AG04450 (cell line): ENCODE results near the gene GGT6. TPM values are rescaled to one million over a fixed set of nuclear protein-coding genes. Genes with fewer than 3 reads are reported as not detected.

Experiments used
- CTCF ChIA-PET: fragments of 300-600, 350-600 bp; formaldehyde crosslinking; extraction: SDS; loops from one replicate; lab custom pipeline; 2022; ENCODE audit warnings: antibody characterized with exemption, inconsistent platforms; lab: Charles Lee
- POLR2A ChIA-PET: fragments of 350-600 bp; formaldehyde crosslinking; extraction: SDS; loops from one replicate; lab custom pipeline; 2021; ENCODE audit warnings: antibody characterized with exemption, inconsistent platforms; lab: Yijun Ruan, JAX
- DNase-seq: peaks from one replicate; pipeline ENCODE4 v3.0.0-alpha.2; 2011; ENCODE audit warnings: low read depth, low spot score
- H3K27ac ChIP-seq: one replicate; pipeline ENCODE4 v1.5.1; 2012; ENCODE audit warnings: low read depth, low read length, control low read depth
- H3K27me3 ChIP-seq: one replicate; pipeline ENCODE4 v1.6.0; 2012; ENCODE audit warnings: low read length; ENCODE audit not compliant: control insufficient read depth, insufficient read depth
- H3K4me3 ChIP-seq: 2 replicates; pipeline ENCODE4 v1.5.1; 2011; ENCODE audit warnings: mild to moderate bottlenecking, low read depth, low read length, control low read depth
- H3K9me3 ChIP-seq: 2 replicates; pipeline ENCODE4 v1.5.1; 2012; ENCODE audit warnings: low read length; ENCODE audit not compliant: control insufficient read depth, insufficient read depth
- polyA plus RNA-seq: library from polyadenylated mRNA; depleted of rRNA; stranded (reverse); fragments of >200 nt; gene quantifications from 2 replicates; pipeline ENCODE4 v1.2.3, GENCODE V29; 2011
- TF ChIP-seq, protein P1 (sequence below): IDR thresholded peaks from 2 replicates; pipeline ENCODE4 v1.5.1; 2011; ENCODE audit warnings: low read depth, low read length, control low read depth, inconsistent platforms

Gene GGT6
- polyA plus RNA-seq, 1 experiment: not detected

DNA sequence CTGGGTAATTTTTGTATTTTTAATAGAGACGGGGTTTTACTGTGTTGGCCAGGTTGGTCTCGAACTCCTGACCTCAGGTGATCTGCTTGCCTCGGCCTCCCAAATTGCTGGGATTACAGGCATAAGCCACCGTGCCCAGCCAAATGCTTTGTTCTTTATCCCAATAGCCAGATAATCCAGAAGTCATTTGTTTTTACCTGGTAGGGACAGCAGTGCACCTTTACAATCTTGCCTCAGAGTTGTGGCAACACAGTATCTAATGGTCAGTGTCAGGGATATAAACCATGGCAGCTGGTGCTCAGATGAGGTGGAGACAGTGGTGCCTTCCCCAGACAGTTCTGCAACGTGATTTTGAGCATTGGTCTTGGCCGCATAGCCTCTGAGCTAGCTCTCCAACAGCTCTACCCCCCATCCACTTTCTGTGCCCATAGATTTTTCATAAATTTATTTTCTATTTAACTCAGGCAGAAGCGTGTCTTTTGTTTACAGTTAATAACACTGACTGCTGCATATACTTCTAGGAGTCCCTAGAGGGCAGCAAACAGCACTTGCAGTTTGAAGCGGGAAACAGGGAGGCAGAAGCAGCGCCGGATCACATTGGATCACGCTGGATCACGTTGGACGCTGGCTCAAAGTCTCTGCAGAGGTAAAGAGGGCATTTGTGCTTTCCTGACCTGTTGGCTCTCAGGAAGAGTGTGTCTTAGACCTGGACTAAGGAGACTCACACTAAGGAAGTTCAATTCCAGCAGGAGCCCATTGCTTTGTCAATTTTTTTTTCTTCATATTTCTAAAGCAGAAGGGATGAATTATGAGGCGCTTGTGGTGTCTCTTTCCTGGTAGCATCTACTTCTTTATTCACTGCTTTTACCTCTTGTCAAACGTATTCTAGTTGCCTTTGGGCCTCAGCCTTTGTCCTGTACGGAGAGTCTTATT is 5.1 kb upstream of the GGT6 start:
- Histone ChIP-seq H3K4me3 (no peak overlapping the region), H3K27me3 (peaks cover 17% of the 10 kb centered on the region), H3K27ac (no peak overlapping the region), H3K9me3 (no peaks in the 10 kb centered on the region)
- POLR2A ChIA-PET: interaction anchor here (0.6 to 0.9 kb wide), 2 partner anchors 10 to 58 kb away, joined by 3 to 5 read pairs; partner anchors contain the start of gene MYBBP1A
- DNase-seq: peak; percentile 38
- TF ChIP-seq, protein P1, sequence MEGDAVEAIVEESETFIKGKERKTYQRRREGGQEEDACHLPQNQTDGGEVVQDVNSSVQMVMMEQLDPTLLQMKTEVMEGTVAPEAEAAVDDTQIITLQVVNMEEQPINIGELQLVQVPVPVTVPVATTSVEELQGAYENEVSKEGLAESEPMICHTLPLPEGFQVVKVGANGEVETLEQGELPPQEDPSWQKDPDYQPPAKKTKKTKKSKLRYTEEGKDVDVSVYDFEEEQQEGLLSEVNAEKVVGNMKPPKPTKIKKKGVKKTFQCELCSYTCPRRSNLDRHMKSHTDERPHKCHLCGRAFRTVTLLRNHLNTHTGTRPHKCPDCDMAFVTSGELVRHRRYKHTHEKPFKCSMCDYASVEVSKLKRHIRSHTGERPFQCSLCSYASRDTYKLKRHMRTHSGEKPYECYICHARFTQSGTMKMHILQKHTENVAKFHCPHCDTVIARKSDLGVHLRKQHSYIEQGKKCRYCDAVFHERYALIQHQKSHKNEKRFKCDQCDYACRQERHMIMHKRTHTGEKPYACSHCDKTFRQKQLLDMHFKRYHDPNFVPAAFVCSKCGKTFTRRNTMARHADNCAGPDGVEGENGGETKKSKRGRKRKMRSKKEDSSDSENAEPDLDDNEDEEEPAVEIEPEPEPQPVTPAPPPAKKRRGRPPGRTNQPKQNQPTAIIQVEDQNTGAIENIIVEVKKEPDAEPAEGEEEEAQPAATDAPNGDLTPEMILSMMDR: peak; percentile 93
- CTCF ChIA-PET: interaction anchor here (0.6 to 7.0 kb wide), 24 partner anchors 9 to 335 kb away, joined by 3 to 295 read pairs (median 6); partner anchors contain the start of gene MYBBP1A

DNA sequence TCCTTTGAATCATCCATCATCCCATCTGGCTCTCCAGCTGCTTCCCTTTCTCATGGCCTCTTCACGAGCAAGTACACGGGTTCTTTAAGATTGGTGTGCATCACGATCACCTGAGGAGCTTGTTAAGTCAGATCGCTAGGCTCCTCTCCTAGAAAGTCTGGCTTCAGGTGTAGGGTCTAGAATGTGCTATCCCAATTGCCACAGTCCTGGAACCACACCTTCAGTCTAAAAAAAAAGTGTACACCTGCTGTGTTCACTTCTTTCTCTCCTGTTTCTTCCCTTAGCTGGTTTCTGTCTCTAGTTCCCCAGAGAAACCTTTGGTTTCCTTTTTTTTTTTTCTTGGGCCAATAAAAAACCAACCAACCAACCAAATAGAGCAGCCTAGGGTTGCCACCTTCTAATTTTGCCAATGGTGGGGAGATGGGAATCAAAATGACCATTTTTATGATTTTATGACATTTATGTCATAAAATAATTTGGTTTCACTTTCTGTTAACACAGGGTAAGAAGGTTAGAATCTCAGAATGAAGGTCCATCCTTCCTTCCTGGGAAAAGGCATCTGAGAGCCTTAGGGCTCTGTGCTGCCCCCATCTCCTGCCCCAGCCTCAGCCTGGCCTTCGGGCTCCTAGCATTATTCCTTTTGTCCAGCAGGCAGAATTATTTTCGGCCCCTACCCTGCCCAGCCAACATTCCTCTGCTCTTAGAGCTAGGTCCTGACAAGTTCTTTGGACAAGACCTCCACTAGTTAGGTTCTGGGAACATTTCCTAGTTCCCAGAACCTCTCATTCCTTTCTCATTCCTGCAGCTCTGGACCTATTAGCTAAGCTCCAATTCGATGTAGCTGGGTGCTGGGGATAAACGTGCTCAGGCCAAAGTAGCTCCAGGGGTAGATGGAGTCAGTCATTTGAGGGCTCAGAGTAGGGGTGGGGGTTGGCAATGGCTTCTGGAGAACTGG is 1.9 kb upstream of the GGT6 start:
- Histone ChIP-seq H3K27me3 (peaks cover 14% of the 10 kb centered on the region), H3K4me3 (no peak overlapping the region), H3K27ac (no peak overlapping the region), H3K9me3 (no peaks in the 10 kb centered on the region)
- ChIA-PET POLR2A (no interaction called here), CTCF (interaction anchor here (0.5 to 2.4 kb wide), 3 partner anchors 63 to 67 kb away, joined by 3 to 13 read pairs (median 6); no protein-coding TSS in a partner anchor)
- TF ChIP-seq, protein P1: no peak
- DNase-seq: no peak

DNA sequence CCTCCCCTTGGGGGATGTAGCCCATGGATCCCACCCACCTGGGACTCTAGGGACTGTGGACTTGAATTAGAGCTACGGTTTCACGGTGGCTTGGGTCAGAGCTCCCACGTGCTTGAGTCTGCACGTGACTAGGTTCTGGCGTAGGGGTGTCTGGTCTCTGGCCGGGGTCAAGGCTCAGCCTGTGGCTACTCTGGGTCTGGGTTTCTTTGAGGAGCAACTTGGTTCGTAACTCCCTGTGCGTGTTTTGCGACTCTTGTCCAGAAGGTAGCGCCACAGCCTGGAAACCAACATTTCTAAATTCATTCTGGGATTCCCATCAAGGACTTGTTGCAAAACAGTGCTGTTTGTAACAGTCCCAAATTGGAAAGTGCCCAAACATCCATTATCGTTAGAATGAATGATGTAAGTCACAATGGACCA is 470 bp upstream of the GGT6 start:
- peaks cover 14% of the 10 kb centered on the region for H3K27me3 ChIP-seq
- TF ChIP-seq, protein P1: peak; percentile 10; the same call in 1 of the 2 replicates
- ChIA-PET POLR2A (no interaction called here), CTCF (interaction anchor here (0.6 to 1.0 kb wide), 2 partner anchors 9 to 65 kb away, joined by 3 read pairs; no protein-coding TSS in a partner anchor)
- no peaks in the 10 kb centered on the region for H3K9me3 ChIP-seq
- no peak for DNase-seq
- no peak overlapping the region for H3K4me3 ChIP-seq
- H3K27ac ChIP-seq: no peak overlapping the region

DNA sequence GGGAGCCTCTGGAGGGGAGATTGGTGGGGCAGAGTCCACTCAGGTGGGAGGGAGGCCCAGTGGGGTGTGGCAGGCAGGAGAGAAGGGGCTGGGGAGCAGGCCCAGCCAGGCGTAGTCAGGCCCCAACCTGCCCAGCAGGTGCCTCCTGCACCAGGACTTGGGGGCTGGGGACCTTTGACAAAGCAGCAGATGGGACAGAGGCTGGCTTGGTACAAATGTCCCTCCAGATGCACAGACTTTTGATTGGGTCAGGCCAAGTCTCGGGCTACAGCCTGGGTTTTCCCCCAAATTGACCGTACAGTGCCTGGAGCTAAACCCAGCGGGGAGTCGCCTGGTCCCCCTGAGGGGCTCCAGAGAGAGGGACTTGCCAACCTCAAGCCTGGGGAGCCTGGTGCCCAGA is 411 bp downstream of the GGT6 start:
- TF ChIP-seq, protein P1: no peak
- POLR2A ChIA-PET: no interaction called here
- no peak overlapping the region for H3K4me3 ChIP-seq
- no peak for DNase-seq
- peaks cover 1% of the 10 kb centered on the region; the same call in 1 of the 2 replicates for H3K9me3 ChIP-seq
- CTCF ChIA-PET: interaction anchor here (0.6 to 1.0 kb wide), 2 partner anchors 9 to 66 kb away, joined by 3 read pairs; no protein-coding TSS in a partner anchor
- no peak overlapping the region for H3K27ac ChIP-seq
- H3K27me3 ChIP-seq: peaks cover 14% of the 10 kb centered on the region
